Ishikawa (cell line): ENCODE data around the gene FBXO39.

Source experiments
- CEBPB ChIP-seq: IDR thresholded peaks from 2 replicates; pipeline ENCODE4 v1.6.1; 2012
- CREB1 ChIP-seq: IDR thresholded peaks from 2 replicates; pipeline ENCODE4 v1.6.1; 2012; ENCODE audit warnings: low read depth
- EGR1 ChIP-seq: IDR thresholded peaks from 2 replicates; pipeline ENCODE4 v1.6.1; 2012
- EP300 ChIP-seq: IDR thresholded peaks from 2 replicates; pipeline ENCODE4 v1.6.1; 2012; ENCODE audit warnings: borderline replicate concordance
- FOXM1 ChIP-seq: IDR thresholded peaks from 2 replicates; pipeline ENCODE4 v1.6.1; 2012; ENCODE audit warnings: low read depth, borderline replicate concordance
- NFIC ChIP-seq: IDR thresholded peaks from 2 replicates; pipeline ENCODE4 v1.6.1; 2012
- RAD21 ChIP-seq: IDR thresholded peaks from 2 replicates; pipeline ENCODE4 v1.6.1; 2012; ENCODE audit warnings: low read depth
- TAF1 ChIP-seq: IDR thresholded peaks from 2 replicates; pipeline ENCODE4 v1.6.1; 2012; ENCODE audit warnings: low read depth, mild to moderate bottlenecking
- TCF12 ChIP-seq: IDR thresholded peaks from 2 replicates; pipeline ENCODE4 v1.6.1; 2012; ENCODE audit warnings: low read depth
- TEAD4 ChIP-seq: IDR thresholded peaks from 2 replicates; pipeline ENCODE4 v1.6.1; 2012
- YY1 ChIP-seq: IDR thresholded peaks from 2 replicates; pipeline ENCODE4 v1.6.1; 2012; ENCODE audit warnings: low read depth
- ZBTB7A ChIP-seq: IDR thresholded peaks from 2 replicates; pipeline ENCODE4 v1.6.1; 2012; ENCODE audit warnings: low read depth
- TF ChIP-seq, protein P1 (sequence below): IDR thresholded peaks from 2 replicates; pipeline ENCODE4 v1.6.1; 2012
- TF ChIP-seq, protein P2 (sequence below): IDR thresholded peaks from 2 replicates; pipeline ENCODE4 v1.6.1; 2012; ENCODE audit warnings: low read depth, mild to moderate bottlenecking
- TF ChIP-seq, protein P3 (sequence below): IDR thresholded peaks from 2 replicates; pipeline ENCODE4 v1.6.1; 2012

FBXO39 gene

DNA sequence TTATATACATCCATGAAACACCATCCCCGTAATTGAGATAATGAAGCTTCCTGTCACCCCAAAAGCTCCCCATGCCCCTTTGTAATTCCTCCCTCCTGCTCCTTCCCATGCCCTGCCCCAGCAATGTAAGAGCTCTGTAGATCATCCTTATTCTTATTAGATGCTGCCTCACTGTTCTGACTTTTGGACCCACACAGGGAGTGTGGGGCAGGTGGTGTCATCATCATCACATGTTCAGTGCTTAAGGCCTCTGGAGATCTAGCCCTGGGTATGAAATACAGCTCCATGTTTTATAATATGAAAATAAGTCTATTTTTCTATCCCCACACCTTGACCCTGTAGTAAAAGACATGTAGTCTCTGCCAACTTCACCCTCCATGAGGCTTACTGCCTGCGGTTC is 18.3 kb upstream of the FBXO39 start:
- TF ChIP-seq FOXM1 (no peak), CEBPB (no peak), RAD21 (no peak), ZBTB7A (no peak), TEAD4 (no peak), CREB1 (no peak), TCF12 (no peak), EP300 (no peak), YY1 (no peak), NFIC (no peak), EGR1 (no peak), TAF1 (no peak)
- TF ChIP-seq, protein P1, sequence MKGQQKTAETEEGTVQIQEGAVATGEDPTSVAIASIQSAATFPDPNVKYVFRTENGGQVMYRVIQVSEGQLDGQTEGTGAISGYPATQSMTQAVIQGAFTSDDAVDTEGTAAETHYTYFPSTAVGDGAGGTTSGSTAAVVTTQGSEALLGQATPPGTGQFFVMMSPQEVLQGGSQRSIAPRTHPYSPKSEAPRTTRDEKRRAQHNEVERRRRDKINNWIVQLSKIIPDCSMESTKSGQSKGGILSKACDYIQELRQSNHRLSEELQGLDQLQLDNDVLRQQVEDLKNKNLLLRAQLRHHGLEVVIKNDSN, result no peak
- TF ChIP-seq, protein P2, sequence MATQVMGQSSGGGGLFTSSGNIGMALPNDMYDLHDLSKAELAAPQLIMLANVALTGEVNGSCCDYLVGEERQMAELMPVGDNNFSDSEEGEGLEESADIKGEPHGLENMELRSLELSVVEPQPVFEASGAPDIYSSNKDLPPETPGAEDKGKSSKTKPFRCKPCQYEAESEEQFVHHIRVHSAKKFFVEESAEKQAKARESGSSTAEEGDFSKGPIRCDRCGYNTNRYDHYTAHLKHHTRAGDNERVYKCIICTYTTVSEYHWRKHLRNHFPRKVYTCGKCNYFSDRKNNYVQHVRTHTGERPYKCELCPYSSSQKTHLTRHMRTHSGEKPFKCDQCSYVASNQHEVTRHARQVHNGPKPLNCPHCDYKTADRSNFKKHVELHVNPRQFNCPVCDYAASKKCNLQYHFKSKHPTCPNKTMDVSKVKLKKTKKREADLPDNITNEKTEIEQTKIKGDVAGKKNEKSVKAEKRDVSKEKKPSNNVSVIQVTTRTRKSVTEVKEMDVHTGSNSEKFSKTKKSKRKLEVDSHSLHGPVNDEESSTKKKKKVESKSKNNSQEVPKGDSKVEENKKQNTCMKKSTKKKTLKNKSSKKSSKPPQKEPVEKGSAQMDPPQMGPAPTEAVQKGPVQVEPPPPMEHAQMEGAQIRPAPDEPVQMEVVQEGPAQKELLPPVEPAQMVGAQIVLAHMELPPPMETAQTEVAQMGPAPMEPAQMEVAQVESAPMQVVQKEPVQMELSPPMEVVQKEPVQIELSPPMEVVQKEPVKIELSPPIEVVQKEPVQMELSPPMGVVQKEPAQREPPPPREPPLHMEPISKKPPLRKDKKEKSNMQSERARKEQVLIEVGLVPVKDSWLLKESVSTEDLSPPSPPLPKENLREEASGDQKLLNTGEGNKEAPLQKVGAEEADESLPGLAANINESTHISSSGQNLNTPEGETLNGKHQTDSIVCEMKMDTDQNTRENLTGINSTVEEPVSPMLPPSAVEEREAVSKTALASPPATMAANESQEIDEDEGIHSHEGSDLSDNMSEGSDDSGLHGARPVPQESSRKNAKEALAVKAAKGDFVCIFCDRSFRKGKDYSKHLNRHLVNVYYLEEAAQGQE, result no peak

DNA sequence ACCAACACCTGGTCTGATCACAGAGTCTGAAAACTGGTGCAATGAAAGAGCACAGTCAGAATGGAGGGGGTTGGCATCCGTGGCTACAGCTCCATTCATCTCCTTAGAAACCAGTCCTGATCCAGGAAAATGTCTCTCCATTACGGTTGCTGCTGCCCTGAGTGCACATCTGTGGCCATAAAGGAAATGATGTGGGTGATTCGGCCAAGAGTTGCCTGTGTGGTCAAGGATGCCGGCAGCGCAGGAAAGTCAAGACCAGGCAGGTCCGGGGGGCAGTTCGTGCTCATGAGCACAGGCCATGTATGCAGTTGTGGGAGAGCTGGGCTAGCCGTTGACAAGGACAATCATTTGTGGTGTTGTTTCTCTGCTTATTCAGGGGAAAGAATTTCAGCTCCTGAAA is 14.2 kb upstream of the FBXO39 start:
- TF ChIP-seq, protein P2, result no peak
- TF ChIP-seq CREB1, result no peak
- no peak for TF ChIP-seq CEBPB
- no peak for TF ChIP-seq NFIC
- no peak for TF ChIP-seq FOXM1
- TF ChIP-seq TAF1, result no peak
- TF ChIP-seq RAD21, result no peak
- no peak for TF ChIP-seq EGR1
- TF ChIP-seq ZBTB7A, result no peak
- no peak for TF ChIP-seq YY1

DNA sequence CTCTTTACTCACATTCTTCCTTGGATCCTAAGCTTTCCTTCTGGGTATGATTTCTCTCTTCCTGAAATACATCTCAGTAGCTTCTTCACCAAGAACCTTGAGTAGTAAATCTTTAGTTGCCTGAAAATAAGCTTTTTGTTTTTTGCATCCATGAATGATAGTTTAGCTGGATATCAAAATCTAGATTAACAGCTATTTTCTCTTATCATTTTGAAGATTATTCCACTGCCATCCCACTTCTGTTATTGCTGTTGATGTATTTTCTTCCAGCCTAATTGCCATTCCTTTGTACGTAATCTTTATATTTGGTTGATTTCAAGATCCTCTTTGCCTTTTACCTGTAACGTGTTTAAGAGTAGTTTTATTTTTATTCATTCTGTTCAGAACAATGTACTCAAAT is 7.6 kb upstream of the FBXO39 start:
- TF ChIP-seq, protein P3, sequence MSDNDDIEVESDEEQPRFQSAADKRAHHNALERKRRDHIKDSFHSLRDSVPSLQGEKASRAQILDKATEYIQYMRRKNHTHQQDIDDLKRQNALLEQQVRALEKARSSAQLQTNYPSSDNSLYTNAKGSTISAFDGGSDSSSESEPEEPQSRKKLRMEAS, result no peak
- TF ChIP-seq ZBTB7A (no peak), TEAD4 (no peak), RAD21 (no peak)
- TF ChIP-seq, protein P1, result no peak

DNA sequence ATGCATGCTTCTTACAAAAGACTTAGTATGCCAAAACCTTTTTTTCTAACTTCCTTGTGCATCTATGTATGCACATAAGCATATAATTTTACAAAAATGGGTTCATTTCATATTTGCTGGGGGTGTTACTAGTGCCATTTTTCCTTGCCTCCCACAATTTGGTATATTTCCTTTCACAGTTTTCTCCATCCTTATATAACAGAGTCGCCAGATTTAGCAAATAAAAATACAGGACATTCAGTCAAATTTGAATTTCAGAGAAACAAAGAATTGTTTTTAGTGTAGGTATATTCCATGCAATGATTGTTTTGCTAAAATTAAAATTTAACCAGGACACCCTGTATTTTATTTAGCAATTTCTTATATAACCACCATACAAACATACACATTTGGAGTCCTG is 4.0 kb upstream of the FBXO39 start:
- TF ChIP-seq, protein P1, result no peak
- no peak for TF ChIP-seq CREB1
- TF ChIP-seq, protein P3, result no peak
- TF ChIP-seq TAF1, result no peak
- no peak for TF ChIP-seq CEBPB
- TF ChIP-seq, protein P2, result no peak
- TF ChIP-seq NFIC, result no peak
- no peak for TF ChIP-seq ZBTB7A
- TF ChIP-seq TCF12, result no peak
- TF ChIP-seq EP300, result no peak
- no peak for TF ChIP-seq EGR1
- TF ChIP-seq YY1, result no peak

DNA sequence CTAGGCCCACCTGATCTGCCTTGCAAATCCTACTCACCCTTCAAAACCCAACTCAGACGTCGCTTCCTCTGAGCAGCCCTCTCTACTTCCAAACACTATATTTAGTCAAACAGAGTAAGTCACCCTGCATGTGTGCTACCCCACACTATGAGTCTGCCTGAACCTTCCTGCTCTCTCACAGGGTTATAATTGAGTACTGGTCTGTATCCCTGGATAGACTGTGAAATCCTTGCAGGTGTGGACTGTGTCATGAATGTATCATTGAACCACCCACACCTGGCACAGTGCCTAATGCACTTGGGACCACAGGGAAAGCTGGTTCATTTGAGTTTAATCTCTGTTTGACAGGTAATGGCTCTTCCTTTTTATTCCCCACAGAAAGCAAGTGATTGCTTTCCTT is 3.4 kb downstream of the FBXO39 start:
- TF ChIP-seq RAD21 (no peak), YY1 (no peak), FOXM1 (no peak), EP300 (no peak), TEAD4 (no peak), ZBTB7A (no peak), TCF12 (no peak), NFIC (no peak), EGR1 (no peak), CEBPB (no peak), CREB1 (no peak), TAF1 (no peak)
- TF ChIP-seq, protein P1, result no peak
- TF ChIP-seq, protein P3, result no peak
- TF ChIP-seq, protein P2, result no peak
